HG03159 (cell line): ENCODE data around the gene GLP2R.

ENCODE experiments used
- ATAC-seq: cut with Tn5 transposase; IDR thresholded peaks from one replicate; pipeline ENCODE4 v1.9.1; 2021; ENCODE audit warnings: mild to moderate bottlenecking, moderate library complexity; ENCODE audit not compliant: unreplicated experiment

Gene GLP2R

DNA sequence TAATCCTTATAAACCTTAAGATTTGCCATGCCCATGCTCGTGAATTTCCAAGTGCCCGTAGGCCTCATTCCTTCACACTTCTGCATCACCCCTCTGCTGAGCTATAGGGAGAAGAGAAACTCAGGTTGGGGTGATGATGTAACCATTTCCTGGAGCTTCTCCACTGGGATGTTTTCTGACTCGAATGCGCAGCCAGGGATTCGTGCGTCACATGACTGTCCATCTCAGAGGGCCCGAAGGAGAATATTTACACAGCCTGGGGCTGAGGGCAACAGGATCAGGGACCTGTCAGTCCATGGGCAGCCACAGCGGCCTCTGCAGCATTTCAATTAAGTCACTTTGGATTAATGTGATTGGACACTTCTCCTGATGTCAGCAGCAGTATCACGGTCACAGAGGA, 12.6 kb upstream of the GLP2R start:
- no peak for ATAC-seq

DNA sequence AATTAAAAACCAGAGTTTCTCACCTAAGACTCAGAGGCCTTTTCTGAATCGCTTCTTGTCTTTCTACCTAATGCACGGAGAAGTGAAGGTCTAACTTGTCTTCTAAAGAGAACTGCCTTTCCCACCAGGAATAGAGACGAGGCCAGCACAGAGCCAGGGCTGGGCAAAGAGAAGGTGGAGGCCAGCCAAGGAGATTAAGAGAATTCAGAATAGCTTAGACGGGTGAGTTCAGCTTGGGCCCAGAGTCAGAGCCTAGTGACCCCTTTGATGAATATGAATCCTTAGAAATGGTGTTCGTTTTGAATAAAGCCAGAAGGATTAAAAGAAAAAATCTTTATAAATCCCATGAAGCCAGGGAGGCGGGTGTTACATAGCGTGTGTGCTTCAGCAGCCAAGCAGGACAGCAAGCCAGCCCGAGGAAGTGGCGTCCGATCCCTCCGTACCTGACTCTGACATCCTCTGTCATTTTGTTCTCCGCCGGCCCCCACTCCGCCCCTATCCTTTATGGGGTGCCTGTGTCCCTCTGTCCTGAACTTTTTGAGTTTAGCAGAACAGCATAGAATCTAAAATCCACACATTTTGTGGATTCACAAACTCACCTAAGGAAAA, 11.3 kb upstream of the GLP2R start:
- ATAC-seq: no peak

DNA sequence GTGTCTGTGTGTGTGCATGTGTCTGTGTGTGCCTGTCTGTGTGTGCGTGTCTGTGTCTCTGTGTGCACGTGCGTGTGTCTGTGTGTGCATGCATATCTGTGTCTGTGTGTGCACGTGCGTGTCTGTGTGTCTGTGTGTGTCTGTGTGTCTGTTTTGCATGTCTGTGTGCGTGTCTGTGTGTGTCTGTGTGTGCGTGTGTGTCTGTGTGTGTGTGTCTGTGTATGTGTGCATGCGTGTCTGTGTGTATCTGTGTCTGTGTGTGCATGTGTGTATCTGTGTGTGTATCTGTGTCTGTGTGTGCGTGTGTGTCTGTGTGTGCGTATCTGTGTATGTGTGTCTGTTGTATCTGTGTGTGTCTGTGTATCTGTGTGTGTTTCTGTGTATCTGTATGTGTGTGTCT, 9.3 kb upstream of the GLP2R start:
- no peak for ATAC-seq

DNA sequence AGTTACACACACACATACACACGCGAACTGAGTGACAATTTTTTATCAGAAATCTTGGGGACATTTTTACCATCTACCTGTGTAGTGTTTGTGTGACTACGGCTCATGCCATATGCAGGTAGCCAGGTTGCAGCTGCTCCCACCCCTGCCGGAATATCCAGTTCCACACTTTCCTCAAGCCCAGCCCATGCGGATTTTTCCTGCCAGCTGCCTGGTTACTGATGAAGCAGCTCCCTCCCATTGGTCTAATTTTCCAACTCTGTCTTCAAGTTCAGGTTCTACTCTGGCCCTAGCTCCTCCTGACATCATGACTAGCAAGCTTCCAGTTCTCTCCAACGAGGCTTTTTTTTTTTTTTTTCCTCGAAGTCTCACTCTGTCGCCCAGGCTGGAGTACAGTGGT, 8.6 kb upstream of the GLP2R start:
- ATAC-seq: no peak

DNA sequence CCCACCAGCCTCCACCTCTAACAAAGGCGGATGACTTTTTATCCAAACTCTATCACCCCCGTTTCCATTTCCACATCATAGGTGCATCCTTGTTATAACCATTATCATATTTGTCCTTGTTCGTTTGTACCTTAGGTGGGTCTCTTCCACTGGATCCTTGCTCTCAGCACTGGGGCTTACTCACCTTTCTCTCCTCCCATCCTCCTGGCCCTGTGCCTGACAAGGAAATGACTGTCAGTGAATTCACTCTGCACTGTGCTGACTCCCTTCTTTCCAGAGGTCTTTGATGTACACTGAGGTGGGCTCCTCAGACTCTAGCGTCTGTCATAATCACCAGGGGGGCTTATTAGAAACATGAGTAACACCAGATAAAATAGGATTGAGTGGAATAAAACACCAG, 7.0 kb upstream of the GLP2R start:
- no peak for ATAC-seq

DNA sequence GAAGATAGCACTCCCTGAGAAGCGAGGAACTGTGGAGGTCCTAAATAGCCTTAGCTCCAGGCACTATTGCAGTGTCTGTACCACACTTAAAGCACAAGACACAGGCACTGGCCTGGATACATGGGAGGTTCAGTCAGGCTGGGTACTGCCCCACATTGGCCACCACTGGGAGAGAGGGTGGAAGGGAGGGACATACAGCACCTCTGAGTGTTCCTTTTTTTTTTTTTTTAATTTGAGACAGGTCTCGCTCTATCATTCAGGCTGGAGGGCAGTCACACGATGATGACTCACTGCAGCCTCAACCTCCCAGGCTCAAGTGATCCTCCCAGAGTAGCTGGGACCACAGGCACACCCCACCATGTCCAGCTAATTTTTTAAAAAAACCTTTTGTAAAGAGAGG, 5.3 kb upstream of the GLP2R start:
- no peak for ATAC-seq

DNA sequence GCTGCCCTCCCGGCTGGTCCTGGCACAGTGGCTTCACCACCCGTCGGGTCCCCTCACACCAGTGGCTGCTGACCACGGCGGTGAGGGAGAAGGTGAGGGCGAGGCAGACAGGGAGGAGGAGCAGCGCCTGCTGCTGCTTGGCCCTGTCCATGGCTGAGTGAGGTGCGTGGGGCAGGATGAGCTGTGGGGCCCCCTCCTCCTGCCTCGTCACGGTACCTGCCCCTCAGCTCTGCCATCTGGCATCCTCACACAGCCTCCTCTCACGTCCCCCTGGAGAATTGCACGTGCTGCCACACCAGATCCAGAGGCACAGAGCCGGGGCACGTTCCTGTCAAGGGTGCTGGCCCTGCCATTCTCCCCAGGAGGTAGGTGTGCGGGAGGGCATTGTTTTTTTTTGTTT, 3.8 kb upstream of the GLP2R start, which contains the start of gene GSG1L2:
TSS of gene GSG1L2 (minus strand) at position 159 of the 400 bp plus-strand sequence. CDS start at position 151, 8 bp downstream.
- no peak for ATAC-seq

DNA sequence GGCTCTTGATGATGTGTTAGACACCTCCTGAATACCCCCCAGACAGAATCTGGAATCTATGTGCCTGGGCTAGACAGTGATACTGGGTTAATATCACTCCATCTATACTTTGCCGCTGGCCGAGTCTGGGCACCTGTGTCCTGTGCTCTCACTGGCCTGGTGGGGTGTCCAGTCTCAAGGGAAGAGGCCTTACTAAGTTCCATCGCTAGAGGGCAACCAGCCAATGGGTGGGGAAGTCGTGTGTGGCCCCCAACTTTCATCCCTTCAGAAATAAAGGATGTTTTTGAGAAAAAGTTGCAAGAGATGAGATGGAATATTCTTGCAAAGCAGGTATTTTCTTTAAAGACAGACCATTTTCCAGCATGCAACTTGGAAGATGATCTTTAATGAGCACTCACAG, 1.6 kb upstream of the GLP2R start:
- ATAC-seq: no peak

DNA sequence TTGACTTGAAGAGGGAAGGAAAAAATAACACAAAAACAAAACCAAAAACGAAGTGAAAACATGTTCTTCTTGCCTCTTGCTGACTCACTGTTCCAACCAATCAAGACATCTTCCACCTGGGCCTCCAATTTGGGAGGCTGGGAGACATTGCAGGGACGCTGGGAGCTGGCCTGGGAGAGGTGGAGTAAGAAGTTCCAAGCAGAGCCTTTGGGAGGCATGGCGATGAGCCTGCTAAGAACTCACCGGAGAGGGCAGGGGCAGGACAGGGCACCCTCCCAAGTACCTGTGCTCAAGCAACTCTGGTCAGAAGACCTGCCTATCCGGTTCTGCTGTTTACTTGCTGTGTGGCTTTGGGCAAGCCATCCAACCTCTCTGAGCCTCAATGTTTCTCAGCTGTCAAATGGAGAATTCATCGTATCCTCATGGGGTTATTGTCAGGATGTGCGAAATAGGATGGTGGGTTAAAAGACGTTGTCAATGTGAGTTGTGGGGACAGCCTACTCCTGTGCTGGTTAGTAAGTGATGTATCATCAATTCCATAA, 856 bp upstream of the GLP2R start:
- no peak for ATAC-seq

DNA sequence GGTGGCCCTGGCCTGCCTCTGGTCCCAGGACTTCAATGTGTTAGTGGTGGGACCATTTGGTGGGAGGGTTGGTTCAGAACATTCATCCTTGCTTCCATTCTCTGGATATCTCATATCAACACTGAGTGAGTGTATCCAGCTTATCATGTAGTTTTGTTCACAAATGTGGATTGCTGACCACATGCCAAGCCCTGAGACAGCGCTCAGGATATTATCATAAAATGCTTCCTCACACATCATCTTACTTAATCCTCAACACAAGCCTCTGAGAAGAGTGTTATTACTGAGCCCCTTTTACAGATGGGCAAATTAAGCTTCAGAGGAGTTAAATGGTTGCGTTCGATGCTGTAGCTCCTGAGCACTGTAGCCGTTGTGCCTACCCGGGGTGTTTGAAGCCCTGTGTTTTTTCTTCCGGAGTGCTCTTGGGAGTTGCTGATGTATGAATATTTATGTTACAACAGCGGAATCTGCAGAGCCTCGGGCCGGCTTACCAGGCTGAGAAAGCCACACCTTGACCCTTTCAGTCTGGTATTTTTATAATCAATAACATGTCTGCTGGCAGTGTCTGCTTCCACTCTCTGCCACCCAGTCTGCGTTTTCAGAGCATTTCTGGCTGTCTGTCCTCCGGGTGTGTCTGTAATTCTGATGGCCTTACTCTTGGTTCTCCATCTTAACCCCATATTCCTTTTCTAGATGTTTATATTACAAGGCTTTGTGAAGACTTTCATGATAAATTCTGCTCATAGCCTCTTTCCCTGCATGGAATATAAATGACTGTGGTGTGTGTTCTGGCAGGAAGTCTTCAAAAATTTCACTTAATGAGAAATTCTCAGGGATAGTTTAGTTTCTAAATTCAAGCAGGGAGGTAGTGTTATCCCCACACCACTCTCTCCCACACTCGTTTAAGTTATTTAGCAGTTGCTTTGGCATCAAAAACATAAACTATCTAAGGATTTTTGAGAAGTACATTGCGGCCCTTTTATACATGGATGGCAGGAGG, 2.9 kb downstream of the GLP2R start:
- no peak for ATAC-seq

DNA sequence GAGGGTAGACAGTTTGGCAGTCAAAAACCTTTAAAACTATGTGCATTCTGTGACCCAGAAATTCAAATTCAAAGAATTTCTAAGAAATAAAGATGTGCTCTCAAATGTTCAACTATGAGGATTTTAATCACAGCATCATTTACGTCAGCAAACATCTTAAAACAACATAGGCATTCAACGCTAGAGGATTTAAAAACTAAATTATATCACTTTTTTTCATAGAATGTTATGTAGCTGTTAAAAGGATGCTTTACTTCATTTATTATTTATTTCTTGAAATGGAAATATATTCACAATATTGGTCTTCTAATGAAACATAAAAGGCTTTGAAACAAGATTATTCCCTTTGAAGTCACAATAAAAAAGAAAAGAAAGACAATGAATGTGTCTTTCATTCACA, 3.6 kb downstream of the GLP2R start:
- ATAC-seq: no peak

DNA sequence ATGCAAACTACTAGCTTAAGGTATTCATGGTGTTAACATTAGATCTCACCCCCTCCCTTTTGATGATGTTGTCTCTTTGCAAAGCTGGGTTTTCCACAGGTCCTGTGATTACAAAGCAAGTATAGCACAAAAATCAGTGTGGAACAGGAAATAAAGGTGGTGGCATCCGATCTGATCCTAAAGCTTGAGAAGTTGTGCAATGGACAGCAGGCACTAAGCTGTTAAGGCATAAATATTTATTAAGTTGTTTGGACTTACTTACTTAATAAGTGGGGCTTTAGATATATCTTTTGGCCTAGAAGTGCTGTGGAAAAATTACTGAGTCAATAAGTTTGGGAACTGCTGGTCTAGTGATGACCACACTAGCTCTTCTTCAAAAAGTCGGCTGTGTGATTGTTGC, 5.0 kb downstream of the GLP2R start:
- no peak for ATAC-seq

DNA sequence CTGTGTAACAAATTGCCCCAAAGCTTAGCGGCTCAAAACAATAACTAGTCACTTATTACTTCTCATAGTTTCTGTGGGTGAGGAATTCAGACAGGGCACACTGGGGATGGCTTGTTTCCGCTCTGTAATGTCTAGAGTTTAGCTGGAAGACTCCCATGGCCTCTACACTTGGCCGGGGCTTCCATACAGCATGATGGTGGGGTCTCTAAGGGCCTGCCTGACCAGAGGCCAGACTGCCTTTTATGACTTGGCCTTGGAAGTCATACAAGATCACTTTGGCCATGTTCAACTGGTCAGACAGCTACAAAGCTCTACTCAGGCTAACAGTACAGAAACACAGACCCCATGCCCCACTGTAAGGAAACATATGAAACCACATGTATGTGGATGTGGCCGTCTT, 8.2 kb downstream of the GLP2R start:
- ATAC-seq: no peak

DNA sequence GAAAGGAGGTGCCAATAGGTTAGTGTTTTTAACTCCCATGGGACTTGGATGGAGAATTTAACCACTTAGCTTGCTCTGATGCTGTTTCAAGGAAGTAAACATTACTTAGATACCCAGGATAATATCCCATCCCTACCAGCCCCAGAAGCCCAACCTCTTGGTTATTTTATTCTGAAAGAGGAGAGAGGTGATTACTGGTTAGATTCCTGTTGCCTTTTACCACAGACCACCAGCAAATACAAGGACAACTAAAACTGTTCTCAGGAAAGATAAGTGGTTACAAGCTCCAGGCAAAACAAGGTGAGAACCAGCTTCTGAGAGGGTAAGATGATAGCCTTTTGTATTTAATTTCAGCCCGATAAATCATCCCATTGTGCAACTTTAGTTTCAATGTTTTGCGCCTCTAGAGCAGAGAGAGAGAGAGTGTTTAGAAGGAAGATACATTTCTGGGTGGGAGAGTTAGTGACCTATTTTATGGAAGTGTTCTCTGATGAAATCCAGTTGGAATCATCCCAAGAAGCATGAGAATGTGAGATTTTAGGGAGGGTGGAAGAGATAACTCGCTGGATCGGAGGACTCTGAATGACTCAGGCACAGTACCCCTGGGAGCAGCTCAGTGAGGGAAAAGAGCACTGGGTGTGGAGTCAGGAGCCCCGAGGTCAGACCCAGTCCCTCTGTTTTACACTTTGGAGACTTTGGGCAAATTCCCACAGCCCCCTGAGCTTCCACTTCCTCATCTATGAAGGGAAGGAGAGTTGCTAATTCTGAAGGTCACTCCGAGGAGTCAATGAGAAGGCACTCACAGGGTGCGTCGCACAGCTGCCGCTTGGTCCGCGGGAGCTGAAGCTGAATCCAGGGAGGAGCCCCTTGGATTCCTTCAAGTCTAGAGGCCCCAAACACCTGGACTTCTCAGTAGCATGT, 12.1 kb downstream of the GLP2R start:
- no peak for ATAC-seq

DNA sequence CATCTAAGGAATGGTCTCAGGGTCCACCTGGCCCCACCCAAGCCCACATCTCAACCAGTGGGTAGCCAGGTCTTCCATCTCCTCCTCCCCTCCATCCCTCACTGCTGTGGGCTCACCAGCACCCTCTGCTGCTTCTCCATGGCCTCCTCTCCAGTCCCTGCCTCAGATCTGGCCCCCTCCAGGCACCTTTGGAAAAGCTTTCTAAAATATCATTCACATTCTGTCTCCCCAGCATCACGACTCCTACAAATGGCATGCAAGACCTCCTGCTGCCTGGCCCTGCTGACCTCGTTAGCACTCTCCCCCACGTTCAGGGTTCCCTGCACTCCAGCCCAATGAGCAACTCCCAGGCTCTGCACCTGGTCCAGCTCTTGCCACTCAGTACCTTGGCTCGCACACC, 13.7 kb downstream of the GLP2R start:
- no peak for ATAC-seq

DNA sequence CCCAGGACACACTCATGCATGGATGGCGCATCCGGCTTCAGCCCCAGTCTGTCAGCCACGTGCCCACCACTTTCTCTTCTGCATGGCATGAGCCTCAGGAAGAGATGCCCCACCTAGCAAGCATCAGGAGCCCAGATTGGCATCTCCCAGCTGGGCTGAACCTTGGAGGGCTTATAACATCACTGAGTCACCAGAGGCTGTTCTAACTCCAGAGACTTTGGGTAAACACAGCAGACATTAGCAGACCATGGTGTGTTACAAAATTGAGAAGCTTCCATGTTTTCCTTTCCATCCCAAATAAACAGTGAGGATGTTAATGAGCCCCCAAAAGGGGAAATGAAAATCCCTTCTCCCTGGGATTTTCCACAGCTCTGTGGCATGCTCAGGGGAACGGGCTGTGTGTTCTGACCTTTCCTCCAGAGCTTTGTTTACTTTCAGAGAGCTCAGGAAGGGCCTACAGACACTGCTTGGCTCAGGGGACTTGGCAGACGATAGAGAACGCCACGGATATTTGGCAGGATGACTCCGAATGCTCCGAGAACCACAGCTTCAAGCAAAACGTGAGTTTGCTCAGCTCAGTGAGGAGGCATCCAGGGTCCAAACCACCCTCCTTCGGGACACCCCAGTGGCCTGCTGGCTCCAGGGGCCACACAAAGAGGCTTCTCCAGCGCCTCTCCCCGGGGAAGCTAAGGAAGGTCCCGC, 16.5 kb downstream of the GLP2R start:
- ATAC-seq: no peak

DNA sequence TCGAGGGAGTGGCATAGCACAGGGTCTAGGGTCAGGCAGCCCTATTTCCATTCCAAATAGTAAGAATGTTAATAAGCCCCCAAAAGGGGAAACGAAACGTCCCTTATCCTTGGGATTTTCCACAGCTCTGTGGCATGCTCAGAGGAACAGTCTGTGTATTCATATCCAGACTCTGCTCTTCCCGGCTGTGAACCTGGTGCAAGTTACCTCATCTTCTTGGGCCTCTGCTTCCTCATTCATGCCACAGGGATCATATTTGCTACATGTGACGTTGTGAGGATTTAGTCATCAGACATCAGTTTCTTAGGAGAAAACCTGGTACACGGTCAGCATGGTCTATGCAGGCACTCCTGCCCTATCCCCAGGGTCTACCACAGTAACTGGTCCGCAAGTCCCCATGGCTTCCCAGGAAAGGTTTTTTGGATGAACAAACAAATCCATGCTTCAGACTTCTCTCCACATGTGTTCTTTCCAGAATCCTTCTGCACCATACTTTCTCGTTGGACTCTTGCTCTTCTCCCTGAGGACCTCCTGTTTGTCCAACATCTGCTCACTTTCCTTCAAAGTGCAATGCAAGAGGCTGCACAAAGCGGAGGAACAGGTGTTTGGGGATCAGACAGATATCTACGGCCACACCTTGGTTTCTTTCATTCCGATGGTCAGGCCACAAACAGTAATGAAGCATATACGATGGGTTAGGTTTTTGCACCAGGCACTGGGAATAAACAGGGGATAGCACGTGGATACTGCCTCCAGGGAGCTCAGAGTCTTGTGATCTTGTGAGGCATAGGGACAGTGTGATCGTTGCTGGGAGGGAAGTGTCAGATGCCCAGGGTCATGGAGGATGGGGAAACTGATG, 17.7 kb downstream of the GLP2R start:
- ATAC-seq: no peak

DNA sequence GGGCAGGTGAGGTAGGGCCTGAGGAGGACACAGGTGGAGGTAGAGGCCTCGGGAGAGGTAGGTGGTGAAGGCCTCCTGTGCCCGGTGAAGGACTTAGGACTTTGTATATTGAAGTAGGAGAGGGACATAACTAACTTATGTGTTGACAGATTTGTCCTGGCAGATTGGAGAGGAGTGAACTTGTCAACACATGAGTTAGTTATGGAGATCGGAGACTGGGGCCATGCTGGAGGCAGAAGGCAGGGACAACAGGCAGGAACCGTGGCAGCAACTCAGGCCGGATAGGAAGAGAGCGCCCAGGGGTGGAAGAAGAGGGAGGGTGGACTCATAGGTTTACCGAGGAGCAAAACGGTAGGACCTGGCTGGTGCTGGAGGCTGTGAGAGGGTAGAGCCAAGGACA, 18.4 kb downstream of the GLP2R start:
- ATAC-seq: no peak

DNA sequence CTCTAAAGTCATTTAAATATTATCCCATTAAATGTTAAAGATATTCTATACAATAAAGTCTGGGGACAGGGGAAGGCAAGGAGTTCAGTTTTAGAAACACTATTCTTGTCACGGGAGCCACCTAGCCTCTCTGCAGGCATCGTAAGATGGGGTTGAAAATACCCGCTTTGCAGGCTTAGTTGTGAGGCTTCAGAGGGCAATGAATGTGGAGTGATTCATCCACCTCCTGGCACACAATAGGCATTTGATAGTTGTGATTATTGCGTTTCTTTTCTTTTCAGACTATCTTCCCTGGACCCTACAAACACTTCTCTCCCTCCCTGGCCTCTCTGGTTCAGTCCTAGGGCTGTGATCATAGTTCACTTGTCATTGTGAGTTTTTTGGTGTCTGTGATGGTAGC, 19.6 kb downstream of the GLP2R start:
- ATAC-seq: no peak
